NOMO-1 treated with DMSO at 0.1 percent for 48 hours (cell line): ENCODE measurements around the gene OXT.

Experiments used
- DNase-seq: peaks from one replicate; lab custom pipeline; 2025; ENCODE audit not compliant: unreplicated experiment; lab: John Stamatoyannopoulos, UW

The OXT gene

GRCh38 chr20:3109350-3110302 is 38.2 kb downstream of the OXT start:
- DNase-seq: no peak

DNA sequence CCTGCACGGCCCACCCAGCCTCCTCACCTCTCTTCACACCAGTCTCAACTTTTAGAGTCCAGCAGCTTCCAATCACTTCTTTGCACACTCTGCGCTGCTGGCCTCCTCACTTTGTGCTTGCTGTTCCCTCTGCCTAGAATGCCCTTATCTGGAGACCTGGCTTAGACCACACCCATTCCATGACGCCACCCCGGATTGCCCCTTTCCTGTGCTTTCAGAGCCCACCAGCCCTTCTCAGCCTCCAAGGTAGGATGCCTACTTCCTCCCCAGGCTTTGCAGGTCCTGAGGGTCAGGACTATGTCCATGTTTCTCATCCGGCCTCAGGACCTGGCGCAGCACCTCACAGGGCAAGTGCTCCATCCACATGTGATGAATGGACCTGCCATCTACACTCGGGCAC is 40.1 kb downstream of the OXT start:
- no peak for DNase-seq

GRCh38 chr20:3111995-3112394 is 40.6 kb downstream of the OXT start:
- no peak for DNase-seq

DNA sequence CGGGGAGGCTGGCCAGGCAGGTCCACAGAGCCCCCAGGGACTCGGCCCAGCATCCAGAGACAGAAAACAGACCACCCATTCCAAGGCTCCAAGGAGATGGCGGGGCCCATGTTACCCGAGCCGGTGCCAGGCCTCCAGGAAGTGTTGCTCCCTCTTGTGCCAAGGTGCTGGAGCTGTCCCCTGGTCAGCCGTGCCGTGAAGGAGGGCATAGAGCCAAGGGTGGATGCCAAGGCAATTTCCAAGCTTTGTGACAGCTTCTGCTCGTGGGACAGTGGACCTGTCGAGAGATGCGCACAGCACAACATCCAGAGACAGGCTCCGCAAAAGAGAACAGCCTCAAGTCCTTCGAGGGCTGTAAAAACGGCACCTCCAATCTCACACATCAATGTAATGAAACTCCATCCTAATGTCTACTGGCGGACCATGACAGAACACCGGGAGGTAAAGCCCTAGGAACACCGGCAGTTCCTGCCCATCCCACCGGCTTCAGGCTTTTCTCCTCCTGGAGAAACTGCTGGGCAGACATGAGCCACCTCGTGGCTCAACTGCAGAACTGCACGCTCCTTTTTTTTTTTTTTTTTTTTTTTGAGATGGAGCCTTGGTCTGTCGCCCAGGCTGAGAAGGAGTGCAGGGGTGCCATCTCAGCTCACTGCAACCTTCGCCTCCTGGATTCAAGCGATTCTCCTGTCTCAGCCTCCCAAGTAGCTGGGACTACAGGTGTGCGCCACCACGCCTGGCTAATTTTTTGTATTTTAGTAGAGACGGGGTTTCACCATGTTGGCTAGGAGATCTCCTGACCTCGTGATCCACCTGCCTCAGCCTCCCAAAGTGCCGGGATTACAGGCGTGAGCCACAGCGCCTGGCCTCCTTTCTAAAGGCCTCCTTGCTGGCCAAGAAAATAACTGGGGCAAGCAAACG is 44.0 kb downstream of the OXT start:
- DNase-seq: no peak

- DNase-seq: no peak
These were observed 44.9 kb downstream of the OXT start for GRCh38 chr20:3116341-3116740.

DNA sequence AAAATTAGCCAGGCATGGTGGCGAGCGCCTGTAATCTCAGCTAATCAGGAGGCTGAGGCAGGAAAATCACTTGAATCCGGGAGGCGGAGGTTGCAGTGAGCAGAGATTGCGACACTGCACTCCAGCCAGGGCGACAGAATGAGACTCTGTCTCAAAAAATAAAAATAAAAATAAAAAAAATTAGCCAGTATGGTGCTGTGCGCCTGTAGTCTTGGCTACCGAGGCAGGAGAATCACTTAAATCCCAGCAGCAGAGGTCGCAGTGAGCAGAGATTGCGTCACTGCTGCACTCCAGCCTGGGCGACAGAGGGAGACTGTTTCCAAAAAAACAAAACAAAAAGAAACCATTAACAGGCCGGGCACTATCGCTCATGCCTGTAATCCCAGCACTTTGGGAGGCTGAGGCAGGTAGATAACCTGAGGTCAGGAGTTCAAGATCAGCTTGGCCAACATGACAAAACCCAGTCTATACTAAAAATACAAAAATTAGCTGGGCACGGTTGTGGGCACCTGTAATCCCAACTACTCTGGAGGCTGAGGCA is 46.5 kb downstream of the OXT start:
- peak; percentile 46 for DNase-seq

- DNase-seq: no peak
These were observed 47.6 kb downstream of the OXT start for GRCh38 chr20:3119044-3119443.

- DNase-seq: no peak
These were observed 50.0 kb downstream of the OXT start for GRCh38 chr20:3121271-3121911.
